ENCODE results near the gene APEH. TPM values are rescaled to one million over a fixed set of nuclear protein-coding genes. Genes with fewer than 3 reads are reported as not detected.

The APEH gene
- total and polyA plus RNA-seq, 9 of the 15 experiments (the other 6 are each of a cell fraction or from before 2014, with no cell fraction given): 70.9 to 177 (median 117) TPM

DNA sequence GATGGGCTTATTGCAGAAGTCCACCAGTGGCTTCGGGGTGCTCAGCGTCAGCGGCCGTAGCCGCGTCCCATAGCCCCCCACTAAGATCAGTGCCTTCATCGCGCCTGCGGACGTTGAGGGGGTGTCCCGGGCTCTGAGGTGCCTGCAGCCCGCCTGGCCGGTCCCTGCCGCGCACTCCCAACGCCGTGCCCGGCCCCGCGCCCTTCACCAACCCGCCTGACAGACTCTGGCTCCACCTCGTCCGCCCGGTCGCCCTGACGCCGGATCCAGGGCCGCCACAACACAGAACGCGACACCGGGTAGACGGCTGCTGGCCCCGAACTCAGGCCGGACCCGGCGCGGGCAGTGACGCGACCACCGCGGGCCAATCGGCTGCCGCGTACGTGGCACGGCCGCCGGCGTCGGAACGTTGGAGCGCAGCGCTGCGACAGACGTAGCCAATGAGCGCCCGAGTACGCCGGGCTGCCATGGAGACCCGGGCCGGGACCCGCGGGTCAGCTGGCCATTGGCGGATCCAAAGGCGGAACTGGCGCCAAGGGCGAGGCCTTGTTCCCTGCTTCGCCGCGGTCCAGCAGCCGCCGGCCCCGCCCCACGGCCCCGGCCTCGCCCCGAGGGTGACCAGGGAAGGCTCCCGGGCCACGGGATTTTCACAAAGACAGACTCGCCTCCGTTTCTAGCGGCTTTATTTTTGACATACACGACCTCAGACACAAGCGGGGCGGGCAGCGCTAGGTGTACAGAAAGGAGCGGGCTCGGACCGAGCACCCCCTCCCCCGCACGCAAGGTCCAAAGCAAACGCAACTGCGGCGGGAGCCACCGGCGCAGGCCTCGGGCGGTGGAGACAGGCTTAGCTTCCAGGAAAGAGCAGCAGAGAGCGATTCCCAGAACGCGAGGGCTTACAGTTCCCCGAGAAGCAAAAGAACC is 49.7 kb downstream of the APEH start, which contains the start of gene GMPPB (continued):
- TF ChIP-seq, protein P1, sequence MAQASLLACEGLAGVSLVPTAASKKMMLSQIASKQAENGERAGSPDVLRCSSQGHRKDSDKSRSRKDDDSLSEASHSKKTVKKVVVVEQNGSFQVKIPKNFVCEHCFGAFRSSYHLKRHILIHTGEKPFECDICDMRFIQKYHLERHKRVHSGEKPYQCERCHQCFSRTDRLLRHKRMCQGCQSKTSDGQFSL (CRISPR knock-in tag; IDR thresholded peaks at IDR 0.05): no peak; the same call in 1 of the 2 replicates
- TF ChIP-seq, protein P1 (tag; IDR thresholded peaks at IDR 0.05): no peak
- TF ChIP-seq ZNF431 (CRISPR knock-in tag; IDR thresholded peaks at IDR 0.05) (no peak), NCOA1 (IDR thresholded peaks at IDR 0.05; ENCODE audit: low read depth) (no peak), CBX1 (IDR thresholded peaks at IDR 0.05; ENCODE audit: low read depth) (no peak), EHMT2 (IDR thresholded peaks at IDR 0.05) (no peak), STAT5B (CRISPR knock-in tag; IDR thresholded peaks at IDR 0.05) (no peak), XRCC3 (IDR thresholded peaks at IDR 0.05) (no peak), ILK (tag; IDR thresholded peaks at IDR 0.05; ENCODE audit: borderline replicate concordance, low read depth) (no peak), CCAR2 (IDR thresholded peaks at IDR 0.05; ENCODE audit: low read depth, low read length) (no peak), KLF10 (CRISPR knock-in tag; IDR thresholded peaks at IDR 0.05) (no peak), SAFB2 (IDR thresholded peaks at IDR 0.05; ENCODE audit: borderline replicate concordance, low read depth, low read length, severe bottlenecking) (no peak), TRIM24 (IDR thresholded peaks at IDR 0.05) (no peak), POLR2AphosphoS5 (IDR thresholded peaks at IDR 0.05; ENCODE audit: control insufficient read depth, insufficient read depth, low read depth, low read length) (peak; percentile 3; the same call in 1 of the 2 replicates), GABPB1 (CRISPR knock-in tag; IDR thresholded peaks at IDR 0.05) (peak; percentile 42; the same call in 1 of the 2 replicates), SMARCA4 (IDR thresholded peaks at IDR 0.05) (peak; percentile 38; the same call in 1 of the 2 replicates), FOXK1 (CRISPR knock-in tag; IDR thresholded peaks at IDR 0.05; ENCODE audit: borderline replicate concordance) (peak; percentile 60; the same call in 1 of the 2 replicates)
- TF ChIP-seq, protein P2, sequence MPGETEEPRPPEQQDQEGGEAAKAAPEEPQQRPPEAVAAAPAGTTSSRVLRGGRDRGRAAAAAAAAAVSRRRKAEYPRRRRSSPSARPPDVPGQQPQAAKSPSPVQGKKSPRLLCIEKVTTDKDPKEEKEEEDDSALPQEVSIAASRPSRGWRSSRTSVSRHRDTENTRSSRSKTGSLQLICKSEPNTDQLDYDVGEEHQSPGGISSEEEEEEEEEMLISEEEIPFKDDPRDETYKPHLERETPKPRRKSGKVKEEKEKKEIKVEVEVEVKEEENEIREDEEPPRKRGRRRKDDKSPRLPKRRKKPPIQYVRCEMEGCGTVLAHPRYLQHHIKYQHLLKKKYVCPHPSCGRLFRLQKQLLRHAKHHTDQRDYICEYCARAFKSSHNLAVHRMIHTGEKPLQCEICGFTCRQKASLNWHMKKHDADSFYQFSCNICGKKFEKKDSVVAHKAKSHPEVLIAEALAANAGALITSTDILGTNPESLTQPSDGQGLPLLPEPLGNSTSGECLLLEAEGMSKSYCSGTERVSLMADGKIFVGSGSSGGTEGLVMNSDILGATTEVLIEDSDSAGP (CRISPR knock-in tag; IDR thresholded peaks at IDR 0.05): no peak
- TF ChIP-seq, protein P3, sequence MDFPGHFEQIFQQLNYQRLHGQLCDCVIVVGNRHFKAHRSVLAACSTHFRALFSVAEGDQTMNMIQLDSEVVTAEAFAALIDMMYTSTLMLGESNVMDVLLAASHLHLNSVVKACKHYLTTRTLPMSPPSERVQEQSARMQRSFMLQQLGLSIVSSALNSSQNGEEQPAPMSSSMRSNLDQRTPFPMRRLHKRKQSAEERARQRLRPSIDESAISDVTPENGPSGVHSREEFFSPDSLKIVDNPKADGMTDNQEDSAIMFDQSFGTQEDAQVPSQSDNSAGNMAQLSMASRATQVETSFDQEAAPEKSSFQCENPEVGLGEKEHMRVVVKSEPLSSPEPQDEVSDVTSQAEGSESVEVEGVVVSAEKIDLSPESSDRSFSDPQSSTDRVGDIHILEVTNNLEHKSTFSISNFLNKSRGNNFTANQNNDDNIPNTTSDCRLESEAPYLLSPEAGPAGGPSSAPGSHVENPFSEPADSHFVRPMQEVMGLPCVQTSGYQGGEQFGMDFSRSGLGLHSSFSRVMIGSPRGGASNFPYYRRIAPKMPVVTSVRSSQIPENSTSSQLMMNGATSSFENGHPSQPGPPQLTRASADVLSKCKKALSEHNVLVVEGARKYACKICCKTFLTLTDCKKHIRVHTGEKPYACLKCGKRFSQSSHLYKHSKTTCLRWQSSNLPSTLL (IDR thresholded peaks at IDR 0.05): peak; percentile 98
- TF ChIP-seq, protein P4, sequence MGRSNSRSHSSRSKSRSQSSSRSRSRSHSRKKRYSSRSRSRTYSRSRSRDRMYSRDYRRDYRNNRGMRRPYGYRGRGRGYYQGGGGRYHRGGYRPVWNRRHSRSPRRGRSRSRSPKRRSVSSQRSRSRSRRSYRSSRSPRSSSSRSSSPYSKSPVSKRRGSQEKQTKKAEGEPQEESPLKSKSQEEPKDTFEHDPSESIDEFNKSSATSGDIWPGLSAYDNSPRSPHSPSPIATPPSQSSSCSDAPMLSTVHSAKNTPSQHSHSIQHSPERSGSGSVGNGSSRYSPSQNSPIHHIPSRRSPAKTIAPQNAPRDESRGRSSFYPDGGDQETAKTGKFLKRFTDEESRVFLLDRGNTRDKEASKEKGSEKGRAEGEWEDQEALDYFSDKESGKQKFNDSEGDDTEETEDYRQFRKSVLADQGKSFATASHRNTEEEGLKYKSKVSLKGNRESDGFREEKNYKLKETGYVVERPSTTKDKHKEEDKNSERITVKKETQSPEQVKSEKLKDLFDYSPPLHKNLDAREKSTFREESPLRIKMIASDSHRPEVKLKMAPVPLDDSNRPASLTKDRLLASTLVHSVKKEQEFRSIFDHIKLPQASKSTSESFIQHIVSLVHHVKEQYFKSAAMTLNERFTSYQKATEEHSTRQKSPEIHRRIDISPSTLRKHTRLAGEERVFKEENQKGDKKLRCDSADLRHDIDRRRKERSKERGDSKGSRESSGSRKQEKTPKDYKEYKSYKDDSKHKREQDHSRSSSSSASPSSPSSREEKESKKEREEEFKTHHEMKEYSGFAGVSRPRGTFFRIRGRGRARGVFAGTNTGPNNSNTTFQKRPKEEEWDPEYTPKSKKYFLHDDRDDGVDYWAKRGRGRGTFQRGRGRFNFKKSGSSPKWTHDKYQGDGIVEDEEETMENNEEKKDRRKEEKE (IDR thresholded peaks at IDR 0.05; ENCODE audit: borderline replicate concordance in 1 of 2, control insufficient read depth in 1 of 2, low read depth in 2 of 2, low read length in 1 of 2): no peak
